ENCODE results near the gene MSI2. TPM values are rescaled to one million over a fixed set of nuclear protein-coding genes. Genes with fewer than 3 reads are reported as not detected.

Gene MSI2
- total RNA-seq, 8 experiments from 2014 or later = 33.0 to 114 (median 67.5) TPM

DNA sequence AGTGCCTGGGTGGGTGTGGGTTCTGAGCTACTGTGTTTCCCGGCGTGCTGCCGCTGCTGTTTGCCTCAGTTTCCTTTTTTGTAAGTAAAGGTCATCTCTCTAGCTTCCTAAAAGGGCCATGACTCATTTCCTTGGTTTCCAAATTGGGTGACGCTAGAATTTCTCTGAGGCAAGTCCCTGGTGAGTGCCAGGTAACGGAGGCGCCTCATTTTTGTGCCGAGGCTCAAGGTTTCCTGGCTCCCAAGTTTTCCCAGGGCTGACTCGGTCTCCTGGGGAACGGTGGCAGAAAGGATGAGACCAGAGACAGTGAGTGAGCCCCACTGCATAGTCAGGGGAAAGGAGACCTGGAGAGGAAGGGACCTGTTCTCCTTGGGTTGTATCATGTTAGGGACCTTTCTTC is 20.3 kb downstream of the MSI2 start:
- ATAC-seq (replicated peaks in 6 of 8) = no peak
- no peak overlapping the region for H3K27ac ChIP-seq
- in situ Hi-C loops (cut with MboI; ENCODE audit: low pct_unique_long_range_greater_than_20kb in 2 of 9, low sequenced_read_pairs in 9 of 9, unreplicated experiment in 9 of 9) = no loop called here
- whole genome bisulfite sequencing, 10 experiments = 87 to 100% (median 100%) methylated on average over 1 to 5 of the region's 9 CpGs; no CpG with 5 or more reads in 2 of the 10 experiments
- peaks cover 29 to 36% of the 10 kb centered on the region in 2 donors for H3K4me1 ChIP-seq (replicated peaks in 1 of 2)
- H3K4me3 ChIP-seq = no peak overlapping the region

DNA sequence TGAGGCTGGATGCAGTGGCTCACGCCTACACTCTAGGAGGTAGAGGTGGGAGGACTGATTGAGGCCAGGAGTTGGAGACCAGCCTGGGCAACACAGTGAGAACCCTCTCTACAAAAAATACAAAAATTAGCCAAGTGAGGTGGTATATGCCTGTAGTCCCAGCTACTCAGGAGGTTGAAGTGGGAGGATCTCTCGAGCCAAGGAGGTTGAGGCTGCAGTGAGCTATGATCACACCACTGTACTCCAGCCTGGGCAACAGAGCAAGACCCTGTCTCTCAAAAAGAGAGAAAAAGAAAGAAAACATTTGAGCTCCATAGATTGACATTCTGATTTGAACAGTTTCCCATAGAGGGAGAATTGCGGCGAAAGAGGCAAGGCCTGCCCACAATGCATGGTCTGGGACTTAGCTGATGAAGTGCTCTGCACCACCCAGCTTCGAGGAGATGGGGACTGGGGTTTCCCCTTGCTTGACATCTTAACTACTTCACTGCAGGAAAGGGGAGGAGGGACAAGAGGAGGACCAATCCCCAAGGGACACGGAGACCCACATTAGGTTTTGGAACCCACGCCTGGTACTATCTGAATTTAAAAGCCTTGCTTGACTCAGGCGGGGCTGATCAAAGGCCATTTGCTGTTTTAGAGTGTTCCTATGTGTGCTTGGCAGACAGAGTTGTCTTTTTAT is 21.7 kb downstream of the MSI2 start:
- Histone ChIP-seq H3K27ac (no peak overlapping the region), H3K4me3 (no peak overlapping the region), H3K4me1 (replicated peaks in 1 of 2) (peaks cover 29 to 37% of the 10 kb centered on the region in 2 donors)
- WGBS, 10 experiments = 50 to 100% (median 80%) methylated on average over 1 to 4 of the region's 8 CpGs; no CpG with 5 or more reads in 1 of the 10 experiments
- in situ Hi-C loops (cut with MboI; ENCODE audit: low pct_unique_long_range_greater_than_20kb in 2 of 9, low sequenced_read_pairs in 9 of 9, unreplicated experiment in 9 of 9) = no loop called here
- ATAC-seq (replicated peaks in 6 of 8) = no peak

DNA sequence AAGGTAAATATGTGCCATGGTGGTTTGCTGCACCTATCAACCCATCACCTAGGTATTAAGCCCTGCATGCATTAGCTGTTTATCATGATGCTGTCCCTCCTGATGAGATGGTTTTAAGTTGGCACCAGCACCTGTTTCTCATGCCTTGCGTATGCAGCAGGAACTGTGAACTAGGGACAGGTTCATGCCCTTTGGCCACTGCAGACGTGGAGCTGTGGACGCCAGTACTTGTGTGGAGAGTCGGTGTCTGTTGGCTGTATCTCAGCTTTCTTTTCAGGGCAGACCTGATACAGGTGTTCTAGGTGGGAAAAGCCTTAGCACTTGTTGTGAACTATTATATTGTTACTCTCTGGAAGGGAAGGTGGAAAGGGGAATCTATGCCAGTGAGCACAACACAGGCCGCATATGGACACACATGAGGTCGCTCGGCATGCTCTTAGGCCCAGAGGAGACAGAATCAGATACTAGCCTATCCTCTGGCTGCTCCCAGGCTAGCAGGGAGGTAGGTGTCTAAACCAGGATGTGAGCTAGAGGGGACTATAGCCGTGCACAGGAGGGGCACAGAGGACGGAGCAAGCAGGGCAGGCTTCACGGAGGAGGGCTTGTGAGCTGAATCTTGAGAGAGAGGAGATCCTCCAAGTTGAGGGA is 22.5 kb downstream of the MSI2 start:
- Histone ChIP-seq H3K27ac (no peak overlapping the region), H3K4me3 (no peak overlapping the region), H3K4me1 (replicated peaks in 1 of 2) (peaks cover 29 to 37% of the 10 kb centered on the region in 2 donors)
- no peak for ATAC-seq (replicated peaks in 6 of 8)
- in situ Hi-C loops (cut with MboI; ENCODE audit: low pct_unique_long_range_greater_than_20kb in 2 of 9, low sequenced_read_pairs in 9 of 9, unreplicated experiment in 9 of 9) = no loop called here
- WGBS, 10 experiments = 89 to 100% (median 100%) methylated on average over 1 to 6 of the region's 10 CpGs; no CpG with 5 or more reads in 3 of the 10 experiments

DNA sequence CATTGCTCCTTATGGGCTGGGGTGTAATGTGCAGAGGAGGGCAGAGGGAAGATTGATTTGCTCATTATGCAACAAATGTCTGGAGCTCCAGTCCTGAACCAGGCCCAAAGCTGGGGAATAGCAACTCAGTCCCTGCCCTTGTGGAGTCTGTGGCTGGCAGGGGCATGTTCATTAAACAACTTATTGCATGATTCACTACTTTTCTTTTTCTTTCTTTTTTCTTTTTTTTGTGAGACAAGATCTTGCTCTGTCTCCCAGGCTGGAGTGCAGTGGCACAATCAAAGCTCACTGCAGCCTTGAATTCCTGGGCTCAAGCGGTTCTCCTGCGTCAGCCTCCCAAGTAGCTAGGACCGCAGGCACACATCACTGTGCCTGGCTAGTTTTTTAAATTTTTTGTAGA is 23.1 kb downstream of the MSI2 start:
- Histone ChIP-seq H3K4me1 (replicated peaks in 1 of 2) (peaks cover 32 to 37% of the 10 kb centered on the region in 2 donors), H3K4me3 (no peak overlapping the region), H3K27ac (no peak overlapping the region)
- in situ Hi-C loops (cut with MboI; ENCODE audit: low pct_unique_long_range_greater_than_20kb in 2 of 9, low sequenced_read_pairs in 9 of 9, unreplicated experiment in 9 of 9) = no loop called here
- ATAC-seq (replicated peaks in 6 of 8) = no peak
- 94 to 100% (median 100%) methylated on average over 1 to 3 of the region's 3 CpGs; no CpG with 5 or more reads in 4 of the 10 experiments for WGBS, 10 experiments

DNA sequence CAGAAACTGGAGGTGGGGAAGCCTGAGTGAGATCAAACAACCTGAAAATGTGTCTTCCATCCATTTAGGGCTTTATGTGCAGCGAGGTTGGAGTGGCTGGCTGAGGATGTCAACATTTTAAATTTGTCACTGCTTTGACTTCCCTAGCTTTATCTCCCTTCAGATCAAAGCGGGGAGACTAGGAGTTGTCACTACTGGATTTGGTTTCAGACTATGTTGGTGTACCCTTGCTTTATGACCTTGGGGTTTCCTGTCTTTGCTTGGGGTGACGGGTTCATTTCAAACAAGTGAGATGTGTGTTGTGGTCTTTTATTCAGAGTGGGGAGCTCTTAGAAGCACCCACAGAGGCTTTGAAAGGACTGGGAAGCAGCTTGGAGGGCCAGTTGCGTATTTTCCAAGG is 25.6 kb downstream of the MSI2 start:
- ATAC-seq (replicated peaks in 6 of 8) = no peak
- 80 to 100% (median 90%) methylated on average over 1 to 3 of the region's 4 CpGs; no CpG with 5 or more reads in 2 of the 10 experiments for WGBS, 10 experiments
- in situ Hi-C loops (cut with MboI; ENCODE audit: low pct_unique_long_range_greater_than_20kb in 2 of 9, low sequenced_read_pairs in 9 of 9, unreplicated experiment in 9 of 9) = no loop called here
- H3K27ac ChIP-seq = peak overlapping the region in 1 of 2 donors; percentile 8
- peaks cover 56 to 57% of the 10 kb centered on the region in 2 donors for H3K4me1 ChIP-seq (replicated peaks in 1 of 2)
- H3K4me3 ChIP-seq = no peak overlapping the region

DNA sequence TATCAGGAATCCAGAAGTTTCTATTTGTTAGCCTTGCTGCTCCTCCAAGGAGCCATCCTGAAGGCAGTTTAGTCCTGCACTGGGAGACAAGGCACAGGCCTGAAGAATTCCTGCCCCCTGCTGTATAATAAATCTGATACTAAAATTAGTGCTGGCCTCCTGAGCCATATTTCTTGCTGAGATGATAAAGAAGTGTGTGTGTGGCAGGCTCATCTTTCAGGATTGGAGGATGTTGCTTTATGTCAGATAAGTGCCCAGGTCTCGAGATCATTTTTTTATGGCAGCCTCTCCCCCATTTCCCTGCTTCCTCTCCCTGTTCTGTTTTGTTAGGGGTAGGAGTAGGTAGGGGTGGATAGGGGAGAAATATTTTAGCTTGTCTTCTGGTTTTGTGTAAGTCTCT is 26.0 kb downstream of the MSI2 start:
- Histone ChIP-seq H3K4me3 (no peak overlapping the region), H3K4me1 (replicated peaks in 1 of 2) (peaks cover 60 to 61% of the 10 kb centered on the region in 2 donors), H3K27ac (no peak overlapping the region)
- 43 to 100% (median 80%) methylated on average over 1 of the region's 1 CpG; no CpG with 5 or more reads in 7 of the 10 experiments for WGBS, 10 experiments
- ATAC-seq (replicated peaks in 6 of 8) = peak in 5 of 8 experiments; percentile 41 to 84 (median 72)
- in situ Hi-C loops (cut with MboI; ENCODE audit: low pct_unique_long_range_greater_than_20kb in 2 of 9, low sequenced_read_pairs in 9 of 9, unreplicated experiment in 9 of 9) = no loop called here

DNA sequence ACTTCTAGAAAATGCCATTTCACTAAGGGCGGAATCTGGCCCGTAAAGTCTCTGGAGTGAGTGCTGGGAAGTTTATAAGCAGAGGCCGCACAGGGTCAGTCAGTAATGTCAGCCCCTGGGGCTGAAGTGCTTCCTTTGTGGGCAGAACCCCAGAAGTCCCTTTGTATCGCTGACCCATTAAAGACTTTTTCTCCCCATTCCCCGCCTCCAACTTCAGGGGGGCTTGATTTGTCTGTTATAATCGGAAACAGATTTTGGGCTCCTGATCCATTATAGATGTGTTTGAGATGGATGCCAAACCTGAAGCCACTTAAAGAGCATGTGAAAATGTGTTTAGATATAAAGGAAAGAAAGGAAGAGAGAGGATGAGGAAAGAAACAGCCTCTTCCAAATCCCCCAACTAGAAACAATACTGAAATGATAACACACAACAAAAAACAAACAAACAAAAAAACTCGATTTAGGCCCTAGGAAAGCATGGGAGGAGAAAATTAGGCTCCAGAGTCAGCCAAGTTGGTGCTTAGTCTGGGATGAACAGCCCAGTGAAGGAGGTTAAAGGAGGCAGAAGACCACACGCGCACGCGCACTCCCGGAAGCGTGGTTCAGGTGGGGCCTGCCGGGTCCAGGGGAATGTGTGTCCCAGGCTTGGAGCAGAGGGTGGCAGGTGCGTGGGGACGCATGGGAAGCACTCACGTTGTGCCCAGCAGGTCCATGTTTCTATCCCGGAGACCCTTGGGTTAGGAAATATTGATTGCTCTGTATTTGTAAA is 27.1 kb downstream of the MSI2 start:
- Histone ChIP-seq H3K27ac (peak overlapping the region; percentile 19 to 41), H3K4me1 (replicated peaks in 1 of 2) (peaks cover 71 to 72% of the 10 kb centered on the region in 2 donors), H3K4me3 (no peak overlapping the region)
- in situ Hi-C loops (cut with MboI; ENCODE audit: low pct_unique_long_range_greater_than_20kb in 2 of 9, low sequenced_read_pairs in 9 of 9, unreplicated experiment in 9 of 9) = no loop called here
- WGBS, 10 experiments = 50 to 90% (median 73%) methylated on average over 1 to 13 of the region's 18 CpGs
- ATAC-seq (replicated peaks in 6 of 8) = no peak

DNA sequence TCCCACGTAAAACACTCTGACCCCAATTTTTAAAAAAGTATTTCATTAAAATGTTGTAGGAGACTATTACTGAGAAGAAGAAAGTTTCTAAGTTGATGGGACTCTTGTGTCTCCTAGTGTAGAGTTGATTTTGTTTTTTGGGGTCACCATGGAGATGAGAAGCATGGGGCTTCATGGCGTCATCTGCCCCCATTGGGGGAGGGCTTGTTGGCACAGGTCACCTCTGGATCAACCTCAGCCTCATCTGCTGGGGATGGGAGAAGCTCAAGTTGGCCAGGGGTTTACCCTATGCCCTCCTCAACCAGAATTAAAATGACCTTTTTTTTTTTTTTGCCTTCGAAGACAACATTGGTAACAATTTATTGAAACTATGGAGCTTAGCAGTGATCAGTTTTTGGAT is 28.3 kb downstream of the MSI2 start:
- in situ Hi-C loops (cut with MboI; ENCODE audit: low pct_unique_long_range_greater_than_20kb in 2 of 9, low sequenced_read_pairs in 9 of 9, unreplicated experiment in 9 of 9) = no loop called here
- Histone ChIP-seq H3K4me3 (no peak overlapping the region), H3K4me1 (replicated peaks in 1 of 2) (peaks cover 81 to 83% of the 10 kb centered on the region in 2 donors), H3K27ac (peak overlapping the region in 1 of 2 donors; percentile 6)
- 24 to 100% (median 62%) methylated on average over 1 to 3 of the region's 3 CpGs; no CpG with 5 or more reads in 3 of the 10 experiments for WGBS, 10 experiments
- ATAC-seq (replicated peaks in 6 of 8) = no peak

DNA sequence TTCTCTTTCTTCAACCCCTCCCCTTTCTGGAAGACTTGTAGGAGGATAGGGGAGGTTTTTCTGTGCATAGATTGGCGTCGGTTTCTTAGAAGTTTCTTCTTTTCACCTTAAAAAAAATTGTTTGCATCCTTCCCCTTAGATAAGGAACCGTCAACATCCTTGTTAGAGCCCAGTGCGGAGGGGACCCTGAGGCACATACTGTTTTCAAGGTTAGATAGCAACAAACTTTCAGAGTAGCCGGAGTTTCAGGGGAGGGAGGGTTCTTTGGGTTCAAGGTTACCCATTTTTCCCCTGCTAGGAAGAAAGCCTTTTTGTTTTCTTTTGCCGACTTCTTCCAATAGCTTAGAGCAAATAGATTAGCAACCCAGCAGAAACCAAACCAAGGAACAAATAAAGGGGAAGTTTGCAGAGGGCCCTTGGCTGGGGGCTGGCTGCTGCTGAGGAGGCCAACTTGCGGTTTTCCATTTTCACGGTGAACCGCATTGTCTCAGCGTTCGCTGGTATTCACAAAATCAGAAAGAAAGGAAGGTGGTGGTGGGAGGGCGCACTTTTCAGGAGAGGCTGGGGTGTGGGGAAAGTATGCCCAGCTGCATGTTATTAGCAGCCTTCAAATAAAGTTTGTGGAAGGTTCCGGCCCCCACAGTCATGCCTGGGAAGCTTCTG is 28.8 kb downstream of the MSI2 start:
- in situ Hi-C loops (cut with MboI; ENCODE audit: low pct_unique_long_range_greater_than_20kb in 2 of 9, low sequenced_read_pairs in 9 of 9, unreplicated experiment in 9 of 9) = no loop called here
- peaks cover 85 to 88% of the 10 kb centered on the region in 2 donors for H3K4me1 ChIP-seq (replicated peaks in 1 of 2)
- H3K4me3 ChIP-seq = no peak overlapping the region
- ATAC-seq (replicated peaks in 6 of 8) = peak in 3 of 8 experiments; percentile 8 to 61 (median 12)
- peak overlapping the region in 1 of 2 donors; percentile 6 for H3K27ac ChIP-seq
- WGBS, 10 experiments = 12 to 93% (median 24%) methylated on average over 1 to 10 of the region's 13 CpGs; no CpG with 5 or more reads in 1 of the 10 experiments

DNA sequence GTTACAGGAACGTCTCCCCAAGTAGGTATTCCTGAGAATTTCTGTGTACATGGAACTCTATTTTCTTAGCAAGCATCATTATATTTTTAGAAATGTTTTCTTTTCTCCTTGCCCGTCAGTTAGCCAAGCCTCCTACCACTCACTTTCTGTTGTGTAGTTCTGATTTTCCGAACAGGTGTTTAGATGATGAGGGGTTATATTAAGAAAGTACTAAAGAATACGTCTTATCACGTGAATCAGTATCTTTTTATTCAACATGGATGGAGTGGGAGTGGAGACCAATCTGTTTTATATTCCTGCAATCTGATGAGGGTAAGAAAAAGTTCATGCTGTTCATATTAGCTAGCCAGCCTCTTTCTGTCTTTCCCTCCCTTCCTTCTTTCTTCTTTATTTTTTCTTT is 29.4 kb downstream of the MSI2 start:
- in situ Hi-C loops (cut with MboI; ENCODE audit: low pct_unique_long_range_greater_than_20kb in 2 of 9, low sequenced_read_pairs in 9 of 9, unreplicated experiment in 9 of 9) = no loop called here

DNA sequence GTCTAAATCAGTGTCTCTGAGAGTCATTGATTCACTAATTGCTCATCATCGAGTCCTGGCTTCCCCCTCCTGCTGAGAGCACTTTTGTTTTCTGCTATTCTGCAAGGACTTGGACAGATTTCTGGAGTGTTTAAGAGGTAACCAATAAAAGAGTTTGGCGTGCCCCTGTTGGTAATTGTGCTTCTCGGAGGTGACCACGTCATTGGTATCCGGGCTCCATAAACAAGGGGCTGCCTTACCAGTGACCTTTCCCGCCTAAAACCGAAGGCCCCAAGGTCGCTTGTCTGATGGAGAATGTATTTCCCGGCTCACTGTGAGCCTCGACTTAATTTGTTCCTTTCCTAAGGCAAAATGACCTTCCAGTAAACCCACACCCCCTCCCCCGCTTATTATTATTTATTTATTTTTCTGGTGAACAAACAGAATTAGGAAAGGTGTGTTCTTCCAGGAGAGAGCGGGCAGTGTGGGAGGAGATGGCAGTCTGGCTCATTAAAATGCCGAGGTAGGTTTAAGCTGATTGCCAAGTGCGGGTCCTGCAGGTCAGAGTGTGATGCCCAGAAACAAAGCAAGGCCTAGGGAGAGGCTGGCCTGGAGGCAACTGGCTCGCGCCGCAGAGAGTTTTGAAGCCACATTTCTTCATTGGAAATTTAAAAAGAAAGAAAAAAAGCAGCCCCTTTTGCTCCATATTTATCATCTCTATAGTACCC is 30.2 kb downstream of the MSI2 start:
- in situ Hi-C loops (cut with MboI; ENCODE audit: low pct_unique_long_range_greater_than_20kb in 2 of 9, low sequenced_read_pairs in 9 of 9, unreplicated experiment in 9 of 9) = no loop called here
- Histone ChIP-seq H3K4me3 (no peak overlapping the region), H3K27ac (peak overlapping the region; percentile 6 to 43), H3K4me1 (replicated peaks in 1 of 2) (peaks cover 98 to 100% of the 10 kb centered on the region in 2 donors)
- ATAC-seq (replicated peaks in 6 of 8) = no peak
- WGBS, 10 experiments = 34 to 100% (median 70%) methylated on average over 2 to 14 of the region's 17 CpGs; no CpG with 5 or more reads in 1 of the 10 experiments

More for the DNA sequence above, 29.4 kb downstream of the MSI2 start:
- 30 to 93% (median 59%) methylated on average over 1 to 5 of the region's 5 CpGs for WGBS, 10 experiments
- no peak overlapping the region for H3K4me3 ChIP-seq
- no peak for ATAC-seq (replicated peaks in 6 of 8)
- H3K27ac ChIP-seq = no peak overlapping the region
- peaks cover 90 to 94% of the 10 kb centered on the region in 2 donors for H3K4me1 ChIP-seq (replicated peaks in 1 of 2)

Data from motor neuron (in vitro differentiated cells).